ENCODE results near the gene CALY.

Gene CALY

GRCh38 chr10:133336577-133337369, at the start of gene CALY:
CALY (minus strand) TSS chr10:133336896; CDS start chr10:133328989, 7,907 bp downstream.
- H3K4me3 ChIP-seq (ENCODE audit: low read depth, low read length), result no peak within 1 kb of the TSS
- no peak for TF ChIP-seq CTCF (IDR thresholded peaks at IDR 0.05; ENCODE audit: borderline replicate concordance, insufficient read depth, low read depth, low read length)

GRCh38 chr10:133385214-133385613, 48.5 kb upstream of the CALY start:
- no peak for TF ChIP-seq CTCF (IDR thresholded peaks at IDR 0.05; ENCODE audit: borderline replicate concordance, insufficient read depth, low read depth, low read length)

GRCh38 chr10:133384071-133384470, 47.4 kb upstream of the CALY start:
- no peak overlapping the region for H3K4me3 ChIP-seq (ENCODE audit: low read depth, low read length)
- no peak for TF ChIP-seq CTCF (IDR thresholded peaks at IDR 0.05; ENCODE audit: borderline replicate concordance, insufficient read depth, low read depth, low read length)

More at GRCh38 chr10:133385214-133385613, 48.5 kb upstream of the CALY start:
- no peak overlapping the region for H3K4me3 ChIP-seq (ENCODE audit: low read depth, low read length)

- H3K4me3 ChIP-seq (ENCODE audit: low read depth, low read length), result no peak overlapping the region
- no peak for TF ChIP-seq CTCF (IDR thresholded peaks at IDR 0.05; ENCODE audit: borderline replicate concordance, insufficient read depth, low read depth, low read length)
These were observed 46.9 kb upstream of the CALY start for GRCh38 chr10:133383551-133383950.

- H3K4me3 ChIP-seq (ENCODE audit: low read depth, low read length), result peak overlapping the region; percentile 15
- no peak for TF ChIP-seq CTCF (IDR thresholded peaks at IDR 0.05; ENCODE audit: borderline replicate concordance, insufficient read depth, low read depth, low read length)
These were observed 44.3 kb upstream of the CALY start for GRCh38 chr10:133381036-133381435.

GRCh38 chr10:133379801-133380666, 43.3 kb upstream of the CALY start:
- no peak for TF ChIP-seq CTCF (IDR thresholded peaks at IDR 0.05; ENCODE audit: borderline replicate concordance, insufficient read depth, low read depth, low read length)
- H3K4me3 ChIP-seq (ENCODE audit: low read depth, low read length), result peak overlapping the region; percentile 69

Measured in GM12875 (cell line).